HG02981 (cell line): ENCODE results near the gene LRMDA.

Experiments
- ATAC-seq: cut with Tn5 transposase; IDR thresholded peaks from one replicate; pipeline ENCODE4 v1.9.1; 2021; ENCODE audit warnings: mild to moderate bottlenecking, moderate library complexity; ENCODE audit not compliant: unreplicated experiment

LRMDA gene

DNA sequence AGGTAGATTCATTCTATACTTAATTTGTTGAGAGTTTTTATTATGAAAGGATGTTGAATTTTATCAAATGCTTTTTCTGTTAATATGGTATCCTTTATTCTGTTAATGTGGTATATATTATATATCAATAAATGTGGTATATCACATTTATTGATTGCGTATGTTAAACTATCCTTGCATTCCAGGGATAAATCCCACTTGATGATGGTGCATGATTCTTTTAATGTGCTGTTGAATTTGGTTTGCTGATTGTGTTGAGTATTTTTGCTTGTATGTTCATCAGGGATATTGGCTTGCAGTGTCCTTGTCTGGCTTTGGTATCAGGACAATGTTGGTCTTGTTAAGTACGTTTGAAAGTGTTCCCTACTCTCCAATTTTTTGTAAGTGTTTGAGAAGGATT, 11.9 kb downstream of the LRMDA start:
- no peak for ATAC-seq

DNA sequence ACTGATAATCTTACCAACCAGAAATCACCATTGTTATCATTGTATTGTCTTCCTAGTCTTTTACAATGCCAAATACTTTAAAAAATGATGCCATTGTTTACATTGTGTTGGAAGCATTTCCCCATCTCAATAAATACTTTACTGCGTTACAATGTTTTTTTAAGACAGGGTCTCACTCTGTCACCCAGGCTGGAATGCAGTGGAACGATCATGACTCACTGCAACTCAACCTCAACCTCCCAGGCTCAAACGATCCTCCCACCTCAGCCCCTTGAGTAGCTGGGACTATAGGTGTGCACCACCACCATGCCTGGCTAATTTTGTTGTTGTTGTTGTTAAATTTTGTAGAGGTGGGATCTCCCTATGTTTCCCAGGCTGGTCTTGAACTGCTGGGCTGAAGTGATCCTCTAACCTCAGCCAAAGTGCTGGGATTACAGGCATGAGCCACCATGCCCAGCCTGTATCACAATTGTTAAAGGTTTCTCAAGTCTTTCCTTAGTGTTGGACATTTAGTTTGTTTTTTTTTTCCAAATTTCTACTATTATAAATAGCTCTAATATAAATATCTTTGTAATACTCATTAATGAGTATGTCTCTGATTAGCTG, 13.5 kb downstream of the LRMDA start:
- ATAC-seq: no peak

DNA sequence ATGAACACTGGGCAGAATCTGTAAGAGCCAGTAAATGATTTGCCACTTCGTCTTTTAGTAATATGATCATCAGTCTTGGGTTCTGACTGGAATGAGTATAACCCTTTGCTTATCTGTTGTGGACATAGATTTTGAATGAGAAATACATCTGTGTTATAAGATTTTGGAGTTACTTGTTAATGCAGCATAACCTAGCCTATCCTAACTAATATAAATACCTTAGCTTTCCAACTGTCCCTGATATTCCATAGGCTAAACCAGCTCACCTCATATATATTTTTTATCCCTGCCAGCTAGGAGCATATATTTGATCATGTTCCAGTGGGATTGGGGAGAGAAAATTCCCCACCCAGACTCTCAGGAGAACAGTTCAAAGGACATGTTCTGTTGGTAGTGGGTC, 15.1 kb downstream of the LRMDA start:
- no peak for ATAC-seq

DNA sequence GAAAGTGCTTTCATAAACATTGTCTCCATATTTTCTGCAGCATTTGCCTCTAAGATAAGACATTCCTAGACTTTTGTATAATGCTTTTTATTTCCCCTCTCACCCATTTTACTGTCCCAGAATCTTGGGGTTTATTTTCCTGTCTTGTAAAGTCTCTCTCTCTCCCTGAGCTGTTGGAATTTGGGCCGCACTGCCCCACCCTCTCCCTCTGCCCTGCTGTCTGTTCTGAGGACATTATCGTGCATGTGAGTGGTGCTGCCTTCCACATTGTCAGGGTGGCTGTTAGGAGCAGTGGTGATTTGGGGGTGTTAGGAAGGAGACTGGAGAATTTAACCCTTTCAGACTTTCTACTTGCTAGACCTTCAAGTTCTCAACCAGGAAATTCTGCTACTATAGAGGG, 16.7 kb downstream of the LRMDA start:
- ATAC-seq: no peak

DNA sequence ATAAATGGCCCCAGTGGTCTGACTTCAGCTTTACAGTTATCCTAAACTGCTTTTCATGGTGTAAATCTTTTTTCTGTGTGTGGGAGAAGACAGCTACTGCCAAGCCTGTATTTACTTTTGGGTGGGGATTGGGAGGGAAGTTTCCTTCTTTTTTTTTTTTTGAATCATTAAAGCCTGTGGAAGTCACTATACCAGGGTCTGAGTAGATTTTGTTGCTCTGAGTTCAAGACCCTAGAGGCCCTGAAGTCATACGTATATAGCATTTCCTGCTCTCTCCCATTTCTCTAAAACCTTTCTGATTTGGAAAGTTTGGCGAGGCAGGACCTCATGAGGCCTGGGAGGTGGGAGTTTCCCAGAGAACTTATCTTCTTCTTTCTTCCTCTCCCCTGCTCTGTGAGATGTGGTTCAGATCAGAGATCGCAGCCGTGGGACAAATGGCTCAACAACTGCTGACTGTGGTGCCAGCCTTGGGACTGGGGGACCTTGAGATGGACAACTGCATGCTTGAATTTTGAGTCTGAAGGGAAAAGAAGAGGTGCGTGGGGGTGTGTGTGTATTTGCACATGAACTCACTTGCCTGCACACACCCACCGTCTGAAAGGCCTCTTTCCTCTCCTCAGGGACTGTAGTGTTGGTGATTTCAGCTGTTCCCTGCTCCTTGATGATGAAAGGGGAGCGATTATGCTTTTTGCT, 18.1 kb downstream of the LRMDA start:
- ATAC-seq: no peak

DNA sequence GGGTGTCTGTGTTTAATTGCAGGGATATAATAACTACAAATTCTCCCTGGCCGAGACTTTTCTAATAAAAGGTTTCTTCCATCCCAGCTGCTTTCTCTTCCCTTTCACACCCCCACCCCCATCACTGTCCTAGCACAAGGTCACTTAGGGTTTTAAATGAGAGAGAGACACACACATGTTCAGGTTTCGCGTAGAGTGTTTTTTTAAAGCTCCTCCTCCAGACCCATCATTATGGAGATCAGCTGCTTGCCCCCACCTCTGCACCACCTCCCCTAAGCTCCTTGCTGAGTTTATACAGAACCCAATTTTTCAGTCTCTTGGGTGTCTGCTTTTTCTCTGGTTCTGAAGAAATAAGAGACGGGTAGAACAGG, 18.6 kb downstream of the LRMDA start:
- ATAC-seq: no peak

DNA sequence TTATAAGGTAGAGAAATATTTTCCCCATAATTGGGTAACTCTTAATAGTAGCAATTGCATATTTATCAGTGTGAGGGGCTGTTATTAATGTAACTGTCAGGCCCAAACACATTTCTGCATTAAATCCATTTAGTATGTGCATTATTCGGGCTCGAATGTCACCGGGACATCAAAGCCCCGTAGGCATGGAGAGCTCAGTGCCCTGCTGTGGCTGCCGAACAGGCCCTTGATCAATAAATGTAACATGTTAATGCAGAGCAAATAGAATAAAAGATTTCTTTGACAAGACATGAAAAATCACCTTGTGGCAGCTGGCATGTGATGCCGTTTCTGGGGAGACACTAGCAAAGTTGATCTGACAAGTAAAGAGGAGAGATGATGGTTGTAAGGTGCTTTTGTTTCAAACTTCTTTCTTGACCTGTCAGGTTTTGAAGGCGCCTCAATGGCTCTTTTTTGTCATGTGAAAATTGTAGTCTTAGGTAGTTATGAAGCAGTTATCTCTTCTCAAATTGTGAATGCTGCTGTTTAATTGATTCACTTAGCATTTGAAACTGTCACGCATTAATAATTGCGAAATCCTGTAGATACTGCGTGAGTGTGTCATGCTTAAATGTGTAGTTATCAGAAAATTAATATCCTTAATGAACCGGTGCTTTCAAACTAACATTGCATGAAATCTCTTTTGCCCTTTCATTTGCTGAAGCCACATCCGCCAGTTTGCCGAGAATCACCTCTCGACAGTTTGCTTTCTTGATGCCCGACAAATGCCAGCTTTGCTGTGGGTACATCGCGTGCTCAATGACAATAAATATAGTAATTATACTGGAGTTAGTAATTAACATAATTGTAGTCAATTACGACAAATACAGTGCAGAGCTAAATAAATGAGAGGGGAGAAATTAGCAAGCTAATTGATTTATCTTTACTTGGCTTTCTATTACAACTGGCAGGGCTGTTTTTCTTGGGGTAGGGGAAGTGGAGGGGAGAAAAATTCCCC, 19.5 kb downstream of the LRMDA start:
- ATAC-seq: no peak

DNA sequence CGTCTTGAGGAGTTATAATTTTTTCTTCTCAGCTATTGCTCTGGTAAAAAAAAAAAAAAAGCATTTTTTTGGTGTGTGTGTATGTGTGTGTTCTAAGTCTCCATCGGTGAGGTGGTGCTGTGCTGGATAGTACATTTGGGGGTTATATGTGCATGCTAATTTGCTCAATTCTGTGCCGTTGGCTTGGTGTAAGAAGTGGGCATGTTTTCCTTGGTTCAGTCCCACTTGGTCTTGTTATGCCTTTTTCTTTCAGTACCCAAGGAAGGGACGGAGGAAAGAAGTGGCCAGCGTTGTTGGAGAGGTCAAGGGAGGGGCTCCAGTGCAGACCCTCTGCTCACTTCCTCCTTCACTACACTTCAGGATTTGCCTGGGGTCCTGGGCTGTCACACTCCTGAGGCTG, 20.4 kb downstream of the LRMDA start:
- no peak for ATAC-seq

DNA sequence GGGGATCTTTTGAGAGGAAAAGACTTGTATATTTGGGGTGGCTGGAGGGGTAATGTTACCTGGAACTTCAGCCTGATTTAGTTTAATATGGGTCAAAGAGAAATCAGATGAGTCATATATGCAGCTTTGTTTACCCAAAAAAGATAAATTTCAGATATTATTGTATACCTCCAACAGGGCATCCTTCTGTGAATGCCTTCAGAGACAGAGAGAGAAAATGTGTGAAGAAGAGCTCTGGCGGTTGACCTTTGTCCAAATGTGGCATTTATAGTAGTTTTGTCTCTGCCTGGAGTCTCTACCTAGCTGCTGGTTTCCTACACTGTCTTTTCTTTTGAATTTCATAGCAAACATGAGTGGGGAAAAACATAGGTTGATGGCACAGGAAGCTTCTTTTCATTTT, 21.6 kb downstream of the LRMDA start:
- ATAC-seq: no peak

DNA sequence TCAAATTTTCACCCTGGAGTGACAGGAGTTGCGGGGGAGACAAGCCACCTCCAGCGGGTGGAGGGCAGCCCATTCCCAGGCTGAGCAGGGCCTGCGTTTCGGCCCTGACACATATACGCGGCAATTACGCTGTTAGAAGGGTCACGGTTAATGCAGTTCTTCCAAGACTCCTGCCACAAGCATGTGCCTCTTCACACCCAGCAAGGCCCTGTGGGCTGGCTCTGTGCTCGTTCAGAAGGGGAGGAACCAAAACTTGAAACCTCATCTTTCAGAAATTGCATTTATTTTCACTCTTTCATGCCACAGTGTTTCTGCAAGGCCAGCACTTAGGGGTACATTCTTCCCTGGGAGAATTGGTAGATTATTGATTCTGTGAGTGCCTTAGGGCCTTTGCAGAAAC, 24.7 kb downstream of the LRMDA start:
- ATAC-seq: no peak

DNA sequence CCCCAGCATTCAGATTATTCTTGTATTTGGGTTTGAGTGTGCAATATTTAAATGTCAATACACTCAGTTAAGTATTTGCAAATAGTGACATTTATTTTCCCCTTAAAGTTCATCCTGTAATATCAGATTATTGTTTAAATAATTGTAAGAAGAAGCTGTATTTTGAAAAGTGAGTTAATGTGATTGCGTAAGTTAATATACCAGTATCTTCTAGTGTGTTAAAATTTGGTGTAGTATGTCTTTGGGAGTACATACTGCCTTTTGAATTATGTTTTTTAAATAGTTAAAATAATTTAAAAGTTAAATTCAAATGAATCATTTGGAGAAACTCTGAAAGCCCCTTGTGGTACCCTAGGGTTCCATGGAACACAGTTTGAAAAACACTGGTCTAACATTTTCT, 28.6 kb downstream of the LRMDA start:
- no peak for ATAC-seq

DNA sequence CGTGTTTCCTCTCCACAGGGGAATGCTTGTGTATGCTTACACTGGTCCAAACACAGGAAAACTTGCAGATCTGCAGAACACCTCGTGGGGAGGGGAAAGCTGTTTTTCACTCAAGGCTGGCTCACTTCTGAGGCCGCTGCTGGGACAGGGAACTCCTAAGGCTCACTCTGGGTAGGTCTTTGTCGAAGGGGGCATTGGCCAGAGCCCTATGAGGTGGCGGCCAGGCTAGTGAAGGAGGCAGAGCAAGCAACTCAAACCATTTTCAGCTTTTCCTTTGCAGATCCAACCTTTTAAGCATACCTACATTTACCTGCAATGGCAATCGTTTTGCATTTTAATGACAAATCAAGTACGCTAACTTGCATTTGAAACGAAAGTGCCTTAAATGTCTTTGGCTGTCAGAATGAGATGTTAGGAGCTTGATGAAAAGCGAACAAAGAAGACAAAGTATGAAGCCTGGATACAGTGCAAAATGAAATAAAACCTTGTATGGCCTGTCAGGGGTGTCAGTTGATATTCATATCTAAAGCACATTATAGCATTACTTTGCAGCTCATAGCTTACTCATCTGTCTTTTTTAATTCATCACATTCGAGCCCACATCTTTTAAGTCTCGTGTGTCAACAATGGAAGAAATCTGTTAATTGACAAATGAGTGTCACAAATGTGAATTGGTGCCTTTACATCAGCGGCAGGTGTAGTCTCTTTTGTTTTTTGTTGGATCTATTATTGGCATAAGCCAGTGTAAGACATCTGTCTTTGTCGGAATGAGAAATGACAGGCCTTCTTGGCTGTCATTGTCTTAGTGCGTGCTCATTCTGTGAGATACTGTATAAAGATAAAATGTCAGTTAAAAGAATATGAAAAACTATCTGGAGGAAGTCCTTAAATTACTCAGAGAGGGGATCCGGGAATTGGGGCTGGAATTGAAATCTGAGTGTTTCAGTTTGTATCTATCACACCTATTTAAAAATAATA, 30.5 kb downstream of the LRMDA start:
- no peak for ATAC-seq

DNA sequence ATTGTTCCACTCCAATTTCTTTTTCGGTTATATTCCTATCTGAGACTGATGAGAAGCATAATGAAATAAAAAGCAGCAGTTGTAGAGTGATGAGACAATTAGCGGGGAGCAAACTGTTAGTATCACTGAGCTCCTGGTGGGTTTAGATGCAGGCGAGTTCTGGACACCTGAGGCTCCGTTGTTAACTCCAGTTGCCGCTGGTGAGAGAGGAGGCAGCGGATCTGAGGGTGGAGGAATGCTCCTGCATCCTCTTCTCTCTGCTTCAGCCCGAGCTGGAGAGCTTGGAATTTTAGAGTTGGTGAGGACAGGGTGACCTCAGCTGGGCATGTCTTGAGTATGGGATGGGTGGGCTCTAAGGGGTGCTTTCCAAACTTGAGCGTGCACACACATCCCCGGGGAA, 31.4 kb downstream of the LRMDA start:
- ATAC-seq: no peak

DNA sequence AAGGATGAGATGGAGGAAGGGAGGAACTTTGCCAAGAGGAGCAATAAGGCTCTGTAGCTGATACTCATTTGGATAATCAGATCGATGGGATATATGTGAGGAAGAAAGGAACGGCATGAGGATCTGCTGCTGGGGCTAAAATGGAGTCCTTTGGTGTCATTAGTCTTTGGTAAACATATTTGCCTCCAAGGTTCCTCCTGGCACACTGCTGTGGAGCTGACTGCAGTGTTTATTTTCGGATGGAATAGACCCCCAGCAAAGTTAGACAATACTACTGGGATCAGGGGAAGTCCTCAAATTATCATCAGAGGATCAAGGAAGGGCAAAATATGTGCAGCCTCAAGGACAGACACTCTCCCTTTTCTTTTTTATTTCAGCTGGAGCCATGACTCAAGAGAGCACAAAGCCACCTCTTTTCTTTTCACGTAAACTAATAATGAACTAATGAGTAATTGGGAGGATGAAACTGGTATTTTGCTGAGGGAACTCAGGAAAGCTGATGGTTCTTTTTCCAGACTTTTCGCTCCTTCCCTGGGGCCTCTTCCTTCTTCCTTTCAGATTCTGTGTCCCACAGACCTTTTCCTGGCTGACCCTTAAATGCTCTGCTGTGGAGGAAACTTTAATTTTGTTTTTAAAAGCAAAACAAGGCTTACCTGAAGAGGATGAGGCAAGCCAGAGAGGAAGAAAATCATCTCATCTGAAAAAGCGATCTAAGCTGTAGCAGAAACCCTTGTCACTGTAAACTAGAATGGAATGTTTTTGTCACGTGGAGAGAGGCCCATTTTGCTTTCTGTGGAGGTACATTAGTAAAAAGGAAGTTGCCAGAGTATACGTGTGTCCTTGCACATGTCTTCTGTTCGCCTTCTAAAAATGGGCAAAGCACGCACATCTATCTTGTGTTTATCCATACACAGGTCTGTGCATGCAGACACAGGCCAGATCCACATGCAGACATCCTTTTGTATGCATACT, 33.3 kb downstream of the LRMDA start:
- no peak for ATAC-seq

DNA sequence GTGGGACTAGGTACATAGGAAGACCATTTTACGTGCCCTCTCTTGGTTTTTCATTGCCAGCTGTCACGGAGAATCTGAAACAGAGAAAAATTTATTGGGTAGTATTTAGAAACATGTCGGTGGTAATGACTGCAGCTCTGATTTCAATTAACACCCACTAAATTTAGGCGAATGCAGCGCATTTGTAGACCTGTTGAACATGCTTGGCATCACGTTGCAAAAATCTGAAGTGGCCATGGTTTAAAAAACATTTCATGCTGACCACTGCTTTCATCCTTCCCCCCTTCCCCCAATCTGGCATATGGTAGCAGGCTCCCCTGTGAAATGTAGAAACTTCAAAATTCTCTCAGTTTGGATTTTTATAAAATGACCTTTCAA, 34.0 kb downstream of the LRMDA start:
- ATAC-seq: no peak

DNA sequence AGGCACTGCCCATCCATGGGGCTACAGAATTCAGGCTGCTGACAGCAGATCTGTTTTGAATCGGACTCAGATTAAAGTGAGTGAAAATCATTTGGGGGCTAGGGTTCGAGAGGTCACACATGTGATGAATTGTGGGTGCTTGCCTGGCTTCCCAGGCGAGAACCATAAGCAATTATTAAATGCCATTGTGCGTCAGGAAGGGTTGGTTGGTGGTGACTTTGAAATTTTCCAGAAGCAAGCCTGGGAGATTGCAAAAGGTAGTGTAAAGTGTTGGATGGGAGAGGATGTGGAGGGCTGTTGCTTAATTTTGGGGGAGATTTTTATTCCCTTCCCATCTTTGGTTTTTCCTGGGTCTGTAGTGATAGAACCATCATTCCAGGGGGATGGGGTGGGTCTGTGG, 34.6 kb downstream of the LRMDA start:
- ATAC-seq: no peak

DNA sequence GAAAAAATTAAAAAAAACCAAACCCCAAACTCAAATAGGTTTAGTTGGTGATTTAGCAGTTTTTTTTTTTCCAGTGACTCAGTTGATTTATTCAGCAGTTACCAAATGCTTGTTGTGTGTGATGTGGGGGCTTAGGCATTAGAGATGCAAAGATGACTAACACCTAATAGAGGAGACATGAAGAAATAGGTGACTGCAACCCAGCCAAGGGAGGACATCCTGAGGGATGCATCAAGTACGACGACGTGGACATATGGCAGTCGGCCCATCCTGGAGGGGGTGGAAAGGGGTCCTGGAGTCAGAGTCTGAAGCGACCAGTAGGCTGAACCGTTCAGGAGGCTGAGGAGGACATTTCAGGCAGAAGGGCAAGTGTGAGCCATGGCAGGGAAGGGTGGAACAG, 35.5 kb downstream of the LRMDA start:
- ATAC-seq: no peak

DNA sequence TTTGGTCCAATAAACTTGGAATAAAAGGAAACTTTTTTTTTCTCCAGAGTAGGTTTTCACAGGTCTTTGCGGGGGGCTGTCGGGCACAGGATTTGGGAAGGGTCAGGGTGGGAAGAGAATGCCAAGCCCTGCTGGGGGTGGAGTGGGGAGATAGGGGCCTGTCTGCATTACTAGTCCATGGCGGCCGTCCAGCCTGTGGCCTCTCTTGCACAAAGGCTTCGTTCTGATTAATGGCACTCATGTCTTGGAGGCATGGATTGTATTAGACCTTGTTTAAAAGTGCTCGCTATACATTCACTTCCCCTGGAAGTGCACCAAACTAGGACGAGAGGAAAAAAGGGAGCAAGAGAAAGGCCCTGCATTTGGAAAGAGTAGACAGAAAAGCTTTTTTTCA, 37.2 kb downstream of the LRMDA start:
- no peak for ATAC-seq

DNA sequence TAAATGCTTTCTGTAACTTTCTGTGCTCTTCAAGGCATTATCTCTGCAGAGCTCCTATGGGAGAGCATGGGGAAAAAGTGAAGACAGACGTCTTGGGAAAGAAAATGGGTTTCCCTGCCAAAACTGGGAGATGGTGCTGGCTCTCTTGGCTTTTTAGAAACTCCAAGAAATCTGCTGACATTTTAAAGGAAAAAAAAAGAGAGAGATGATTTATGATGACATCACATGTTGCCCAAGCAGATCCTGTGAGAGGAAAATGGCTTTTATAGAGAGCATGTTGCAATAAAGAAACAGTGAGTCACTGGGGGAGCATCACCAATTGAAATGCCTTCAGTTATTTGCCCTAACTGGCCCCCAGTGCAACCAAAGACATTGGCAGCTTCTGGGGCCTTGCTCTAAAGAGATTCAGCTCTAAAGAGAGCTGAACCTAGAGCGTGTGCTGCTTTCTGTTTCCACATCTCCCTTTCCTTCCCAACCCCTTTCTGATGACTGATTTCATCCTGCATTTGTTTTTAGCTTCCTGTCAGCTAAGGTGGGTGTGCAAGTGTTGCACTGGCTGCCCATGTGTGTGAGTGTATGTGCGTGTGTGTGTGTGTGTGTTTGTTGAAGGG, 37.7 kb downstream of the LRMDA start:
- no peak for ATAC-seq
